Nephron progenitor cell (in vitro differentiated cells): ENCODE measurements around the gene FRMD6.

Source experiments
- DNase-seq: peaks from one replicate; pipeline ENCODE4 v3.0.0; 2021
- H3K27ac Mint-ChIP-seq: 2 replicates; pipeline ENCODE4 v1.8.0; 2021; ENCODE audit warnings: mild to moderate bottlenecking, moderate library complexity, mixed read lengths
- H3K27me3 Mint-ChIP-seq: 2 replicates; pipeline ENCODE4 v1.8.0; 2021; ENCODE audit warnings: mild to moderate bottlenecking, low read depth, mixed read lengths; ENCODE audit not compliant: poor library complexity
- H3K36me3 Mint-ChIP-seq: 2 replicates; pipeline ENCODE4 v1.8.0; 2021; ENCODE audit warnings: low read depth, mixed read lengths
- H3K4me1 Mint-ChIP-seq: 2 replicates; pipeline ENCODE4 v1.8.0; 2021; ENCODE audit warnings: mixed read lengths
- H3K4me3 Mint-ChIP-seq: 2 replicates; pipeline ENCODE4 v1.8.0; 2021; ENCODE audit warnings: mild to moderate bottlenecking, moderate library complexity, mixed read lengths
- H3K9me3 Mint-ChIP-seq: 2 replicates; pipeline ENCODE4 v1.8.0; 2021; ENCODE audit warnings: mild to moderate bottlenecking, moderate library complexity, mixed read lengths
- CTCF ChIP-seq: fragments of 200-600 bp; sonication (generic); IDR thresholded peaks from 2 replicates; pipeline ENCODE4 v1.5.0; 2021; ENCODE audit warnings: antibody characterized with exemption

The FRMD6 gene

DNA sequence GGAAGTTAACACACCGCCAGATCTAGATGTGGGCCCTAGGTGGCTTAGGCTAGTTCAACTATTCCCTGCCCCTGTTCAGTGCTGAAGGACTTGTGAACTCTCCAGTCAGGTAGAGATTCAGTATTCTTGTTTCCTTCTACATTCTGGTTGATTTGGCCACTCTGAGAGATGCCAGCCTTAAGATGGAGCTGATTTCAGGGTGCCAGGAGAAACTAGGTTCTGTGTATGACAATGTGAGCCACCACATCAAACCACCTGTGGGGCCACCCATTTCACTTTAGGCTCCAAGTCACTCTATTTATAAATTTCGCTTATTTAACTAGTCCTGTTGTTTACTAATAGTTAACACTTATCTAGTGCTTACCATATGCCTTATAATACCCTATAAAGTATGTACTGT is 26.0 kb downstream of the FRMD6 start:
- H3K27me3 Mint-ChIP-seq = no peaks in the 10 kb centered on the region

GRCh38 chr14:51680031-51680430 is 28.3 kb downstream of the FRMD6 start:
- H3K27ac Mint-ChIP-seq = peak overlapping the region; percentile 53
- H3K4me1 Mint-ChIP-seq = peaks cover 22% of the 10 kb centered on the region
- no peaks in the 10 kb centered on the region for H3K27me3 Mint-ChIP-seq
- TF ChIP-seq CTCF = no peak
- peaks cover 5% of the 10 kb centered on the region for H3K36me3 Mint-ChIP-seq
- H3K4me3 Mint-ChIP-seq = no peak overlapping the region
- H3K9me3 Mint-ChIP-seq = no peaks in the 10 kb centered on the region
- DNase-seq = no peak

More for the DNA sequence above, 26.0 kb downstream of the FRMD6 start:
- H3K36me3 Mint-ChIP-seq = peaks cover 11% of the 10 kb centered on the region
- no peak for TF ChIP-seq CTCF
- peaks cover 33% of the 10 kb centered on the region for H3K4me1 Mint-ChIP-seq
- H3K4me3 Mint-ChIP-seq = no peak overlapping the region
- no peaks in the 10 kb centered on the region for H3K9me3 Mint-ChIP-seq
- DNase-seq = no peak
- H3K27ac Mint-ChIP-seq = no peak overlapping the region

DNA sequence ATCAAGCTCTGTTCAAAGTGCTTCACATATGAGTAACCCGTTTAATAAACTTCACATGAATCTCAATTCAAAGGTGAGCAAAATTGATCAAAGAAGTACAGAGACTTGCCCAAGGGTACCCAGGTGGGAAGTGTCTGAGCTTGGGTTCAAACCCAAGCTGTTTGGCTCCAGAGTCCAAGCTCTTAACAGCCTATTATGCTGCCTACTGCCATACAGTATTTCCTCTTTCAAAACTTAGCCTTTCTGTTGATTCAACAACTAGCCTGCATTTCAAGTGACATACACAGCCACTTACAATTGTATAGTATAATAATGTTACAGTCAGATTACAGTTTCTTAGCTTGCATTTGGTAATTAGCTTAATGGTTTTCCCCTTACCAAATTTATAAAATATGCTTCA is 29.7 kb downstream of the FRMD6 start:
- Mint-ChIP-seq H3K4me1 (peaks cover 15% of the 10 kb centered on the region), H3K27ac (no peak overlapping the region), H3K27me3 (no peaks in the 10 kb centered on the region), H3K9me3 (no peaks in the 10 kb centered on the region), H3K36me3 (peaks cover 5% of the 10 kb centered on the region), H3K4me3 (no peak overlapping the region)
- no peak for TF ChIP-seq CTCF
- DNase-seq = no peak

GRCh38 chr14:51682411-51682810 is 30.7 kb downstream of the FRMD6 start:
- peaks cover 5% of the 10 kb centered on the region for H3K36me3 Mint-ChIP-seq
- no peaks in the 10 kb centered on the region for H3K27me3 Mint-ChIP-seq
- no peak for DNase-seq

DNA sequence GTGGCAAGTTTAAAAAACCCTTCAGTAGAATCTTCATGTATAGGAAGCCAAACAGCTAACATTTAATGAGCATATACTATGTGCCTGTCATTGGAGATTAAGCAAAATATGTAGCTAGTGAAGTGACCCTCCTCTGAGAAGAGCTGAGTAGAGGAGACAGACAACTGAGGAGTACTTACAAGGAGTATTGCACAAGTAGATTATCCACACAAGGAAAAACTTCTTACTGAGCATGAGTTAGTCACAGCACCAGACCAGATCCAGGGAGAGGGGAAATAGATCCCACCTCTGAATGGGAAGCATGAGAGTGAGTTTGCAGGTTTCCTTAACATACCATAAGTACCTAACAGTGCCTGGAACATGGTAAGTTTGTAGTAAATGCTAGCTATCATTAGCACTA is 33.0 kb downstream of the FRMD6 start:
- DNase-seq = no peak
- H3K4me1 Mint-ChIP-seq = peaks cover 7% of the 10 kb centered on the region
- no peak for TF ChIP-seq CTCF
- H3K4me3 Mint-ChIP-seq = no peak overlapping the region
- H3K36me3 Mint-ChIP-seq = peaks cover 13% of the 10 kb centered on the region
- H3K27me3 Mint-ChIP-seq = no peaks in the 10 kb centered on the region
- H3K27ac Mint-ChIP-seq = no peak overlapping the region
- no peaks in the 10 kb centered on the region for H3K9me3 Mint-ChIP-seq

More at GRCh38 chr14:51682411-51682810, 30.7 kb downstream of the FRMD6 start:
- H3K27ac Mint-ChIP-seq = no peak overlapping the region
- no peak overlapping the region for H3K4me3 Mint-ChIP-seq
- H3K4me1 Mint-ChIP-seq = peaks cover 15% of the 10 kb centered on the region
- no peaks in the 10 kb centered on the region for H3K9me3 Mint-ChIP-seq
- no peak for TF ChIP-seq CTCF

DNA sequence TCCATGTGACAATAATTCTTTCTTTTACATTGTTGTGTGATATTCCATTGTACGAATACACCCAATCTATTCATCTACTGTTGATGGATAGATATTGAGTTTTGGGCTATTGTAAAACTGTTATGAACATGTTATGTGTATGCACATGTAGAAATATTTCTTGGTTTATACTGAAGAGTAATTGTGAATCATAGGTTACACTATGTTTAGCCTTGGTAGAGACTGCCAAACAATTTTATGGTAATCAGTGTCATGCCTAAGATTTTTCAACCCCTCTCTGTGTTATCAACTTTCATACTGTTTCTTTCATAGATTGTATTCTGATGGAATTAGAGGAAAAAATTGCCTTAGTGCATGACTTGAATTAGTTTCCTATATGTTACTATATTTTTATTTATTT is 39.5 kb downstream of the FRMD6 start:
- Mint-ChIP-seq H3K4me3 (no peak overlapping the region), H3K4me1 (no peaks in the 10 kb centered on the region), H3K27ac (no peak overlapping the region), H3K27me3 (no peaks in the 10 kb centered on the region), H3K36me3 (peaks cover 18% of the 10 kb centered on the region), H3K9me3 (no peaks in the 10 kb centered on the region)
- no peak for TF ChIP-seq CTCF
- no peak for DNase-seq
